NCI-H128 (cell line): ENCODE measurements around the gene SAMD10.
A peak's percentile ranks its signal among the peaks of the same experiment; 100 is the strongest.

ENCODE experiments used
- DNase-seq: peaks from one replicate; lab custom pipeline; 2025; ENCODE audit not compliant: unreplicated experiment; lab: John Stamatoyannopoulos, UW

The SAMD10 gene

GRCh38 chr20:63957690-63958441 is 21.6 kb downstream of the SAMD10 start:
- DNase-seq = no peak

DNA sequence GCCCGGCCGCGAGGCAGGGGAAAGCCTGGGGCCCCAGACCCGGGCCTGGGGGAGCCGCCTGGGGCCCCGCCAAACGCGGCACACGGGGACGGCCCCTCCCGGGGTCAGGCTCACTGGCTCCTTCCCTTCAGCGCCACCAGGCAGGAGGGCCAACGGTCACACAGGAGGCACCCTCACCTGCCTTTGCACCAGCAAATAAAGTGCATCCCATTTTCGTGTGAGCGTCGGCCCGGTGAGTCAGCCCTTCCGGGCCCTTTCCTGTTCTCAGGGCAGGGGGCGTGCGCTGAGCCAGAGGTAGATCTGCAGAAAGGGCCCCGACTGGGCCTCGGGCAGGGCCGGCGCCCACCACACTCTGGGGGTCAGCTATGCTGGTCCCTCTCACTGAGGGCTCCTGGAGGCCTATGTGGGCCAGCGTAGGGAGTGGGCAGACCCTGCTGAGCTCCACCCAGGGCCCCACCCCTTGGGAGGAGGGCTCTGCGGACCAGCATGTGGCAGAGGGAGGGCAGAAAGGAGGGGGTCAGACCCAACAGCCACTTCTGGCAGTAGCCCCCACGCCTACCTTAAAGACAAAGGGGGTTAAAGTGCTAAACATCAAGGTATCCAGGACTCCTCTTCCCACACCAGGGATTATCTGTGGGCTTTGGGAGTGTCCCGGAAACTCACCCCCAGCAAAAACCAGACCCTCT is 22.3 kb downstream of the SAMD10 start:
- no peak for DNase-seq

- no peak for DNase-seq
Observed at GRCh38 chr20:63956664-63957003, 22.8 kb downstream of the SAMD10 start.

GRCh38 chr20:63955827-63956663 is 23.4 kb downstream of the SAMD10 start, which contains the start of gene UCKL1:
Gene UCKL1, minus strand, starts transcription at chr20:63956416. Its CDS starts 44 bp downstream, at chr20:63956372.
- DNase-seq = peak; percentile 71

GRCh38 chr20:63955281-63955826 is 24.1 kb downstream of the SAMD10 start:
- no peak for DNase-seq

GRCh38 chr20:63953764-63954429 is 25.5 kb downstream of the SAMD10 start:
- no peak for DNase-seq

GRCh38 chr20:63952769-63953168 is 26.7 kb downstream of the SAMD10 start:
- no peak for DNase-seq

DNA sequence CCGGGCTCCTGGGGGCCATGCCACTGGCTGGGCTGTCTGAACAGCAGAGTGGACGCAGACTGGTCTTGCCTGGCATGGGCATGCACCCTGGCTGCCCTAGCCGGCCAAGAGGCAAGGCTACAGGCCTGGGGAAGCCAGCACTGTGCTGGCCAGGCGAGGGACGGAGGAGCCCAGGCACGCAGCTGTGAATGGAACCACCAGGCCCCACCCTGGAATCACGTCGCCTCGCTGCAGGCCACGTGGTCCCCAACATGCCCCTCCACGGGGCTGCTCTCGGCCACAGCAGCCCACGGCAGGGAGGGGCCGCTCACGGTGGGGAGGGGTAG is 27.3 kb downstream of the SAMD10 start:
- DNase-seq = no peak

GRCh38 chr20:63951398-63952209 is 27.8 kb downstream of the SAMD10 start:
- DNase-seq = no peak

GRCh38 chr20:63950701-63951397 is 28.6 kb downstream of the SAMD10 start:
- no peak for DNase-seq

DNA sequence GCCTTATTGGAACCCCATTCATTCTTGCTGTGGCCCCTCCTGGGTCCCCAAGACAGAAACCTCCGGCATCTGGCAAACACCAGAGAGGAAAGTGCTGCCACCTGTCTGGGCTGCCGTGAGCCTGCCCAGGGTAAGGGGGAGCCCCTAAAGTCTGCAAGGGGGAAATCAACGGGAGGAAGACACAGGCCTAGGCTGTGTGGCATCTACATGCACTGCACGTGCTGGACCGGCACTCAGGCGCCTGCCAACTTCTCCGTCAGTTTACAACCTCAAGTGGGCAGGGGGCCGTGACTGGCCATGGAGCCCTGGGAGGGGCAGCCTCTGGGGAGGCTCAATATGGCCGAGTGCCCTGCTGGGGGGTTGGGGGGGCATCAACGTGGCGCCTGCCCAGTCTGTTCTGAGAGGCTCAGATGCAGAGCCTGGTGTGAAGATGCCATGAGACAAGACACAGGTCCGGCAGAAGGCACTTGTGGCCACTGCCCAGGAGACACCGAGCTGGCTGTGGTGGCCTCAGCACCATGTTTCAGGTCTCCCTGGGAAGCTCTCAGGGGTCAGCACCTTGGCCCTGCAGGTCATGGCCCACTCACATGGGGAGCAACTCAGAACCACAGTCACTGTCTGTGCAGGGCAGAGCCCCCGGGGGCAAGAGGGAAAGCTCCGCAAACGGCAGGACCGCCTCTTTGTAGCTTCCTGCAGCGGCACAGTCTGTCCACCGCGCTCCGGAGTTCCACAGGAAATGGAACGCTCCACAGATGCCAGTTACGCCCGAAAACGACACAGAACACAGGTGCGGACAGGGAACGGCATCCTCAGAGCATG is 31.6 kb downstream of the SAMD10 start:
- DNase-seq = no peak

DNA sequence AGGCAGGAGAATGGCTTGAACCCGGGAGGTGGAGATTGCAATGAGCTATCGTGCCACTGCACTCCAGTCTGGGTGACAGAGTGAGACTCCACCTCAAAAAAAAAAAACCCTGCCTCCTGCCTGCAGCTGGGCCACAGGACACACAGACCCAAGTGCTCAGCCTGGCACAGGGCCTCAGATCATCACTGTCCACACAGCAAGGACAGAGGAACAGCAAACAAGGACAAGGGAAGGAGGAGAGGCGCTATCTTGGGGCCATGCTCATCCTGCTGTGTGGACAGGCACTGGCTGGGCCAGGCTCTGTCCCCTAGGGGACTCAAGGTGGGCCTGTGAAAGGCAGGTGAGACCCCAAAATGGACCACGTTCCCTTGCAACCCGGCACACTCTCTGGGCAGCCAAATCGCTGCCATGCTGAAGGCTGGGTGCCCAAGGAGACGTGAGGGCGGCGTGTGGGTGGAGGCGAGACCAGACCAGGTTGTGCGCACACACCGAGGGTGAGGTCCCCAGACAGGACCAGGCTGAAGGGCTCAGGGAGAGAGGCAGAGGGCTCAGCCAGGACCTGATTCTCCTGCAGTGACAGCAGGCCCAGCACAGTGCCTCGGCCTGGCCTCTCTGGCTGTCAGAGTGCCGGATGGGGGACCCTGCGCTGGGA is 32.3 kb downstream of the SAMD10 start:
- DNase-seq = no peak

- no peak for DNase-seq
Observed at GRCh38 chr20:63945921-63946920, 33.2 kb downstream of the SAMD10 start.

GRCh38 chr20:63945031-63945658 is 34.3 kb downstream of the SAMD10 start:
- no peak for DNase-seq

- no peak for DNase-seq
Observed at GRCh38 chr20:63944078-63944941, 35.1 kb downstream of the SAMD10 start.

DNA sequence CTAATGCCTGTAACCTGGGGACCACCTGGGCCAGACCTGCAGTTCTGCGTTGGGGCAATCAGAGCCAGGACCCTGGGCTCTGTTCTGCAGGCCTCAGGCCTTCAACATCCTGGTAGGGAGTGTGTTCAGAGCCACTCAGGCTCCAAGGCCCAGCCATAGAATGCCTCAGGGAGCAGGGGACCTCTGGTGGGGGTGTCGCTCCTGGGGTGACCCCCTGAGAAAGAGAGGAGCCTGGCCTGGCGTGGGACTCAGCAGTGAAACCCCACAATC is 35.7 kb downstream of the SAMD10 start:
- DNase-seq = no peak
